ENCODE results near the gene CYP51A1.

- TF ChIP-seq ZBTB40 (IDR thresholded peaks at IDR 0.05) (no peak), ZBTB40 (CRISPR knock-in tag; IDR thresholded peaks at IDR 0.05) (no peak), ZBTB8A (CRISPR knock-in tag; IDR thresholded peaks at IDR 0.05; ENCODE audit: borderline replicate concordance, low read depth) (no peak), CTCF (CRISPR knock-in tag; IDR thresholded peaks at IDR 0.05) (no peak), TBP (CRISPR knock-in tag; IDR thresholded peaks at IDR 0.05) (no peak)
Observed at GRCh38 chr7:92135052-92135889, 994 bp upstream of the CYP51A1 start.

All from HepG2 (cell line).